HFFc6 (cell line): ENCODE data around the gene IMMP2L. TPM values are rescaled to one million over a fixed set of nuclear protein-coding genes. Genes with fewer than 3 reads are reported as not detected.
"Not testable (repeated sequence)": the region's sequence is repeated elsewhere in the genome, so short reads cannot be mapped to it uniquely, and the experiment has no call there.

ENCODE experiments used
- DNase-seq: peaks from one replicate; pipeline ENCODE4 v3.0.0-alpha.2; 2018
- H3K27ac Mint-ChIP-seq: 2 replicates; pipeline ENCODE4 v1.8.0; 2020; ENCODE audit warnings: mild to moderate bottlenecking, mixed read lengths
- H3K27me3 Mint-ChIP-seq: 2 replicates; pipeline ENCODE4 v1.8.0; 2021; ENCODE audit warnings: mild to moderate bottlenecking, moderate library complexity, mixed read lengths; ENCODE audit not compliant: insufficient read depth
- H3K36me3 Mint-ChIP-seq: 2 replicates; pipeline ENCODE4 v1.8.0; 2021; ENCODE audit warnings: low read depth, mixed read lengths
- H3K4me1 Mint-ChIP-seq: 2 replicates; pipeline ENCODE4 v1.8.0; 2020; ENCODE audit warnings: low read depth, mixed read lengths
- H3K4me3 Mint-ChIP-seq: 2 replicates; pipeline ENCODE4 v1.8.0; 2020; ENCODE audit warnings: mild to moderate bottlenecking, moderate library complexity, mixed read lengths
- H3K9me3 Mint-ChIP-seq: 2 replicates; pipeline ENCODE4 v1.8.0; 2020; ENCODE audit warnings: mild to moderate bottlenecking, mixed read lengths
- CTCF ChIP-seq: fragments of 200-600 bp; sonication (generic); IDR thresholded peaks from 2 replicates; pipeline ENCODE4 v1.5.0; 2021; ENCODE audit warnings: antibody characterized with exemption, mild to moderate bottlenecking
- total RNA-seq, 6 experiments: library from RNA; stranded (reverse); fragmentation: NEBNext Ultra II Directional; extraction: Animal tissue kit (Norgen Biotek cat#: 25700); gene quantifications; 2 replicates in 1 of 6; 3 replicates in 5 of 6; pipeline ENCODE4 v1.2.3, GENCODE V29; 2021

IMMP2L gene
- total RNA-seq, 6 experiments from 2014 or later: 7.2 to 13.6 (median 10.1) TPM

- DNase-seq: peak; percentile 40
- H3K27ac Mint-ChIP-seq: peak overlapping the region; percentile 38
These were observed 486.1 kb downstream of the IMMP2L start for GRCh38 chr7:111076205-111076604.

GRCh38 chr7:111075498-111075897, 486.8 kb downstream of the IMMP2L start:
- Mint-ChIP-seq H3K9me3 (no peaks in the 10 kb centered on the region), H3K27me3 (no peaks in the 10 kb centered on the region), H3K27ac (peak overlapping the region; percentile 38; the same call in 1 of the 2 replicates), H3K36me3 (no peaks in the 10 kb centered on the region), H3K4me3 (no peak overlapping the region), H3K4me1 (peaks cover 49% of the 10 kb centered on the region)
- no peak for DNase-seq
- no peak for TF ChIP-seq CTCF

More at GRCh38 chr7:111076205-111076604, 486.1 kb downstream of the IMMP2L start:
- no peaks in the 10 kb centered on the region for H3K9me3 Mint-ChIP-seq
- H3K36me3 Mint-ChIP-seq: no peaks in the 10 kb centered on the region
- H3K4me3 Mint-ChIP-seq: 0 out of 2 replicates have a peak overlapping the region, but pooled peaks have one; percentile 0
- no peaks in the 10 kb centered on the region for H3K27me3 Mint-ChIP-seq
- no peak for TF ChIP-seq CTCF
- peaks cover 54% of the 10 kb centered on the region for H3K4me1 Mint-ChIP-seq

- Mint-ChIP-seq H3K36me3 (no peaks in the 10 kb centered on the region), H3K9me3 (no peaks in the 10 kb centered on the region), H3K4me1 (peaks cover 49% of the 10 kb centered on the region), H3K4me3 (no peak overlapping the region), H3K27me3 (no peaks in the 10 kb centered on the region), H3K27ac (no peak overlapping the region)
- no peak for DNase-seq
- TF ChIP-seq CTCF: no peak
These were observed 487.5 kb downstream of the IMMP2L start for GRCh38 chr7:111074748-111075146.

GRCh38 chr7:111074071-111074747, 488.1 kb downstream of the IMMP2L start:
- H3K4me3 Mint-ChIP-seq: no peak overlapping the region
- H3K27me3 Mint-ChIP-seq: no peaks in the 10 kb centered on the region
- H3K4me1 Mint-ChIP-seq: peaks cover 49% of the 10 kb centered on the region
- no peaks in the 10 kb centered on the region for H3K9me3 Mint-ChIP-seq
- DNase-seq: no peak
- H3K27ac Mint-ChIP-seq: no peak overlapping the region
- no peak for TF ChIP-seq CTCF
- H3K36me3 Mint-ChIP-seq: no peaks in the 10 kb centered on the region

- H3K9me3 Mint-ChIP-seq, DNase-seq, H3K36me3 Mint-ChIP-seq, H3K27ac Mint-ChIP-seq, H3K27me3 Mint-ChIP-seq, H3K4me3 Mint-ChIP-seq: not testable (repeated sequence)
- peaks cover 47% of the 10 kb centered on the region for H3K4me1 Mint-ChIP-seq
These were observed 489.6 kb downstream of the IMMP2L start for GRCh38 chr7:111072658-111073057.

- peaks cover 36% of the 10 kb centered on the region for H3K4me1 Mint-ChIP-seq
- no peak for TF ChIP-seq CTCF
- no peak overlapping the region for H3K4me3 Mint-ChIP-seq
- DNase-seq: no peak
- H3K27me3 Mint-ChIP-seq: no peaks in the 10 kb centered on the region
- H3K9me3 Mint-ChIP-seq: no peaks in the 10 kb centered on the region
- no peaks in the 10 kb centered on the region for H3K36me3 Mint-ChIP-seq
- H3K27ac Mint-ChIP-seq: no peak overlapping the region
These were observed 490.7 kb downstream of the IMMP2L start for GRCh38 chr7:111071556-111071955.
